Daoy (cell line): ENCODE results near the gene USP32. TPM values are rescaled to one million over a fixed set of nuclear protein-coding genes. Genes with fewer than 3 reads are reported as not detected.

Source experiments
- DNase-seq: peaks from one replicate; pipeline ENCODE4 v3.0.0-alpha.2; 2015; ENCODE audit warnings: low read depth
- total RNA-seq: library from RNA; depleted of rRNA; stranded (reverse); fragments of >200 nt; shearing (Covaris generic); gene quantifications from 2 replicates; pipeline ENCODE4 v1.2.3, GENCODE V29; 2014

USP32 gene
- total RNA-seq, 1 experiment from 2014 or later = 18.4 TPM

- DNase-seq = no peak
Observed at GRCh38 chr17:60173304-60173819, 218.6 kb downstream of the USP32 start.

GRCh38 chr17:60171753-60172079, 220.2 kb downstream of the USP32 start:
- DNase-seq = no peak

GRCh38 chr17:60170835-60171752, 220.8 kb downstream of the USP32 start:
- no peak for DNase-seq

DNA sequence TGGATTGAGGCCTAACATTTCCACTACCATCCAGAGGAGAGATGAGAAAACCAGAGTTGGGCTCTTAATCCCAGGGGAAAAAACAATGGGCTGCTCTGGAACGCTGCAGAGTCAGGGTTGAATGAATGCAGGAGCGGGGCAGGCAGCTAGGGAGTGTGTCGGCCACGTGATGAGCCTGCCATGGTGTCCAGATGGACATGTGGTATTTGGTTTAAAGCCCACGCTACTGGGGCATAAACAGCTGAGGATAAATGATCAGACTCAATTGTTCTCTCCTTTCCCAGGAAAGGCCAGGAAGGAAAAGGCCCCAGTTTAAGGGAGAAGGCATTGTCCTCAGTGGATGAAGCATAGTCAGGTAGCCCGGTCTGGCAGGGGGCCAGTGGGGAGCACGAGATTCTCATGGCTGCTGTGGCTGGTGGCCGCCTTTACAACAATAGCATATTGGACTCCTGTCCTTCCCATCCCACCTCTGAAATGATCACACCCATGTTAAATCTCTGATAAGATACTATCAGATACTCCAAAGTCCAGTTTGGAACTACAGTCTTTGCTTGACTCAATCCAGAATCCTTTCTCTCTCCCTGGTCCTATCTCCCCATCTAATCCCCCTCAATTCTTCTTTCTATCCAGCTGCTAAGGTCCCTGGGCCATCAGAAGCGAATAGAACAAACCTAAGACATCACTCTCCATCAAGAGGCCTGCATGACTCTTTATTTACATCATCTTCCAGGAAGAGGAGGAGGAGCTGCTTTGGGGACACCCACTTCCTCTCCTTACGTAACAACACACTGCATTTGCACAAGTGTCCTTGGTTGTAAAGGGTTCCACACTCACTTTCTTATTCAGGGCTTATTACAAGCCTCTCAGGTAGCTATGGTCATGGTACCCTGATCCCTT, 221.8 kb downstream of the USP32 start:
- DNase-seq = no peak

DNA sequence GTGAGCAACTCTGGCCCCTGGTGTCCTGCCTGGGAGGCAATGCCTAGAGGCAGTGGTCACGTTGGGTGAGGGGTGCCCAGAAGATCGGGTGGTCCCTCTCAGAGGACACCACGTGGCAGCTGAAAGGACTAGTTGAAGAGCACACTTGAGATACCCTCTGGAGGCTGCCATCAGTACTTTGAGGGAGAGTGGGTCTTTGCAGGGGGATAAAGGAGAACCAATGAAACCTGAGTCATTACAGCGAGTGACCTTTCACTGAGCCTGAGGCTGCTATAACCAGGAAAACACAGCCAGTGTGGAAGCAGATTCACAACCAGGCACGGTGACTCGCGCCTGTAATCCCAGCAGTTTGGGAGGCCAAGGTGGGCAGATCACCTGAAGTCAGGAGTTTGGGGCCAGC, 223.3 kb downstream of the USP32 start:
- no peak for DNase-seq

DNA sequence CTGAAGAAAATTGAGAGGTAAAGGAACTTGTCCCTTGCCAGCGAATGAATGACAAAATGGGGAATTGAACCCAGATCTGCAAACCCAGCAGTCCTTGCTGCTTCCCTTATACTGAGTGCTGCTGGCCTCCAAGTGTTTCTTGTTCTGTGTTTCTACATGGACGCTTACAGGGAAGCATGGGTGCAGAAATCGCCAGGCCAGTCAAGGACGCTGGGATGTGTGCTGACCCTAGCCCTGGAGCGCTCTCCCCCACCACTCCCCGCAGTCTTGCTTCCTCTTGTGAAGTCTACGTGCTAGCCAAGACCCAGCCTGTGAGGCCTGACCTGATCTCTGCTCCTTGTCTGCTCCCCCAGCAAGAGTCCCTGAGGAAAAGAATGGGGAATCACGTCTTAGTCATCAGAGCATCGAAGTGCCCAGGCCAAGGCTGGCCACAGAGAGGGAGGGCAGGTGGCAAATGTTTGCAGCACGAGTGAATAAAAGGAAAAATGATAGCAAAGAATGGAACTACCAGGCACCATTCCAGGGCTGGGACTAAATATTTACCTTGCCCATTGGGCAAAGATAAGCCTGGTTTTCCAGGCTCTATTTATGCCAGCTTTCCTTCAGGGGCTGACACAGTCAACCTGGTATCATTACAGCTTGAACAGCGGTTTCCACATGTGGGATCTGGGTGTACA, 224.7 kb downstream of the USP32 start:
- no peak for DNase-seq

DNA sequence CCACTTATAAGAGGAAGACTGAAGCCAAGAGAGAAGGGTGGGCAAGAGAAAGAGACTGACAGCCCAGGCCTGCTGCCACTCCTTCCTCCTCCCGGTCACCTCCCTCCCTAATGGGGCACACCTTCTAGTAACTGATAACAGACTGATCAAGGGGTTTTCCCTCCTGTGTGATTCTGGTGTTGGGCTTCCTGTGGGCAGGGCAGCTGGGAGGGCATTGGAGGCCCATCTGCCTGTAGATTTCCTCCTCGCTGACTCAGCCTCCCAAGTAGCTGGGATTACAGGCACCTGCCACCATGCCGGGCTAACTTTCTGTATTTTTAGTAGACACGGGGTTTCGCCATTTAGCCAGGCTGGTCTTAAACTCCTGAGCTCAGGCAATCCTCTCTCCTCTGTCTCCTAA, 226.0 kb downstream of the USP32 start:
- DNase-seq = peak; percentile 47

DNA sequence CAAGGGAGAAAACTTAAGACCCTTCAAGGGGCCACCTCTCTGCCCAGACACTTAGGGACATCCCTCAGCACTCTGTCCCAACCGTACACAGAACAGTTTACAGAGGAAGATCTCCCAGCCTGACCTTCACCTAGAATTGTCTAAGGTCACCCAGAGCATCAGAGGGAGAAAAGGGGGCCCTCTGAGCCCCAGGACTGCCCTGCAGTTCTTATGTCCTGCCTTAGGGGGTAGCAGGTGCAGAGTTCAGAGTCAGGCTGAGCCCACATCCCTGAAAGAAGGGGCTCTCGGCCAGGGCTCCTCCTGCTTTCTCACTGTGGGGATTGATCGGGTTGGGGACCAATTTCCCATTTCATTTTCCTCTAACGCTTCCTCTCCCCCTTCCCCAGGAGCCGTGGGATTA, 226.7 kb downstream of the USP32 start:
- DNase-seq = no peak

GRCh38 chr17:60164697-60165096, 227.2 kb downstream of the USP32 start:
- DNase-seq = no peak

DNA sequence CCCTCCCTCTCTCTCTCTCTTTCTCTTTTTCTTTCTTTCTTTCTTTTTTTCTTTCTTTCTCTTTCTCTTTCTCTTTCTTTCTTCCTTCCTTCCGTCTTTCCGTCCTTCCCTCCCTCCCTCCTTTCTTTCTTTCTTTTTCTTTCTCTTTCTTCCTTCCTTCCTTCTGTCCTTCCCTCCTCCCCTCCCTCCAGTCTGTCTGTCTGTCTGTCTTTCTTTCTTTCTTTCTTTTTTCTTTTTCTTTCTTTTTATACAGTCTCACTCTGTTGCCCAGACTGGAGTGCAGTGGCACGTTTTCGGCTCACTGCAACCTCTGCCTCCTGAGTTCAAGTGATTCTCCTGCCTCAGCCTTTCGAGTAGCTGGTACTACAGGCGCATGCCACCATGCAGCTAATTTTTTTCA, 227.8 kb downstream of the USP32 start:
- no peak for DNase-seq

GRCh38 chr17:60163108-60163784, 228.7 kb downstream of the USP32 start:
- DNase-seq = no peak

GRCh38 chr17:60161598-60162330, 230.2 kb downstream of the USP32 start:
- DNase-seq = no peak

- no peak for DNase-seq
Observed at GRCh38 chr17:60160829-60161501, 231.0 kb downstream of the USP32 start.

GRCh38 chr17:60159479-60159866, 232.5 kb downstream of the USP32 start:
- DNase-seq = no peak

- no peak for DNase-seq
Observed at GRCh38 chr17:60158751-60159478, 233.0 kb downstream of the USP32 start.

DNA sequence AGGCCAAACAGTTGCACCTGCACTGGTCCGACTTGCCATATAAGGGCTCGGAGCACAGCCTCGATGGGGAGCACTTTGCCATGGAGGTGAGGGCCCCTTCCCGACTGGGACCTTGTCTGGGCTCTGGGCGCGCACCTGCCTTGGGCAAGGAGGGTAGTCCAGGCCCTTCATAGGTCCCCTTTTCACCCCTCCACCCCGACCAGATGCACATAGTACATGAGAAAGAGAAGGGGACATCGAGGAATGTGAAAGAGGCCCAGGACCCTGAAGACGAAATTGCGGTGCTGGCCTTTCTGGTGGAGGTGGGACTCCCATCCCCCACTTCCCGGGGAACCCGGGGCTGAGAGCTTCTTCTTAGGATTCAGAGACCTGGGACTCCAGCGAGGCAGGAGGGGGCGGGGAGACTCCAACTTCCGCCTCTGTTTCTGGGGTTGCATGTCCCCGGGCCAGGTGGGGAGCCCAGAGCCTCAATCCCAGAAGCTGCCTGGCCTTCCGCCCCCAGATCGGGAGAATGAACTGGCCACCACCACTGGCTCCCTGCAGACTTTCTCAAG, 234.4 kb downstream of the USP32 start:
- no peak for DNase-seq

GRCh38 chr17:60156746-60157145, 235.2 kb downstream of the USP32 start:
- DNase-seq = no peak

- no peak for DNase-seq
Observed at GRCh38 chr17:60155815-60156214, 236.1 kb downstream of the USP32 start.

GRCh38 chr17:60155427-60155814, 236.5 kb downstream of the USP32 start:
- DNase-seq = no peak
